OCI-LY7 (cell line): ENCODE measurements around the gene ZAR1L. TPM values are rescaled to one million over a fixed set of nuclear protein-coding genes. Genes with fewer than 3 reads are reported as not detected.

Experiments used
- BruUV-seq: library from RNA; stranded (reverse); fragments of 400-500 nt; replicated peaks from 2 replicates; lab custom pipeline; 2021; lab: Mats Ljungman, UMichigan
- CTCF ChIA-PET: fragments of 300-600 bp; sonication (Branson Sonifier 250); formaldehyde crosslinking; loops from one replicate; lab custom pipeline; 2022; ENCODE audit warnings: antibody characterized with exemption; ENCODE audit not compliant: unreplicated experiment; lab: Charles Lee
- POLR2A ChIA-PET: fragments of 300-600 bp; sonication (Branson Sonifier 250); formaldehyde crosslinking; loops from one replicate; lab custom pipeline; 2022; ENCODE audit warnings: antibody characterized with exemption; lab: Charles Lee
- DNase-seq: peaks from one replicate; pipeline ENCODE4 v3.0.0-alpha.2; 2015; ENCODE audit warnings: low spot score
- H2AFZ ChIP-seq: fragments of 200-600 bp; sonication (generic), shearing (Covaris generic); 2 replicates; pipeline ENCODE4 v1.6.1; 2014; ENCODE audit warnings: mild to moderate bottlenecking, antibody characterized with exemption, low read length, moderate library complexity
- H3K27ac ChIP-seq: fragments of 200-600 bp; sonication (generic); 2 replicates; pipeline ENCODE4 v1.5.1; 2014; ENCODE audit warnings: mixed run types, low read depth, mild to moderate bottlenecking, moderate library complexity, low read length, inconsistent platforms; ENCODE audit not compliant: poor library complexity, severe bottlenecking
- H3K36me3 ChIP-seq: fragments of 200-600 bp; sonication (generic); 2 replicates; pipeline ENCODE4 v1.6.1; 2014; ENCODE audit warnings: mild to moderate bottlenecking, antibody characterized with exemption, low read length, moderate library complexity, mixed read lengths; ENCODE audit not compliant: insufficient read depth
- H3K4me1 ChIP-seq: fragments of 200-600 bp; sonication (generic); 2 replicates; pipeline ENCODE4 v1.5.1; 2014; ENCODE audit warnings: mild to moderate bottlenecking, low read length; ENCODE audit not compliant: insufficient read depth, poor library complexity, severe bottlenecking
- H3K4me2 ChIP-seq: fragments of 200-600 bp; sonication (generic); 2 replicates; pipeline ENCODE4 v1.6.1; 2014; ENCODE audit warnings: mild to moderate bottlenecking, low read length
- H3K4me3 ChIP-seq: fragments of 200-600 bp; sonication (generic); 2 replicates; pipeline ENCODE4 v1.5.1; 2014; ENCODE audit warnings: mild to moderate bottlenecking, low read depth, low read length; ENCODE audit not compliant: poor library complexity, severe bottlenecking
- H3K79me2 ChIP-seq: fragments of 200-600 bp; sonication (generic); 2 replicates; pipeline ENCODE4 v1.6.1; 2016; ENCODE audit warnings: low read depth, mild to moderate bottlenecking, low read length, moderate library complexity, mixed read lengths; ENCODE audit not compliant: insufficient read depth
- H3K9me2 ChIP-seq: fragments of 200-600 bp; sonication (generic); 2 replicates; pipeline ENCODE4 v1.6.1; 2016; ENCODE audit warnings: mild to moderate bottlenecking, low read length, mixed read lengths; ENCODE audit not compliant: insufficient read depth
- H3K9me3 ChIP-seq: fragments of 200-600 bp; sonication (generic); 2 replicates; pipeline ENCODE4 v1.6.1; 2014; ENCODE audit warnings: mild to moderate bottlenecking, mixed run types, low read length, mixed read lengths
- H4K20me1 ChIP-seq: fragments of 200-600 bp; sonication (generic); 2 replicates; pipeline ENCODE4 v1.6.1; 2014; ENCODE audit warnings: mild to moderate bottlenecking, antibody characterized with exemption, low read length, moderate library complexity, mixed read lengths; ENCODE audit not compliant: insufficient read depth
- EZH2phosphoT487 ChIP-seq: fragments of 200-600 bp; sonication (generic); IDR thresholded peaks from 2 replicates; pipeline ENCODE4 v1.6.1; 2018; ENCODE audit warnings: low read depth, borderline replicate concordance, mild to moderate bottlenecking, mixed run types, antibody characterized with exemption, low read length, moderate library complexity, mixed read lengths
- intact Hi-C: fragments of 100-400 bp; cut with micrococcal nuclease; formaldehyde crosslinking; loops from one replicate; pipeline ENCODE4 v1.10.0; 2022; ENCODE audit not compliant: unreplicated experiment
- total RNA-seq, 2 experiments: library from RNA; depleted of rRNA in 1 of 2; stranded (reverse); fragments of >200 nt in 1 of 2; shearing (Covaris generic) in 1 of 2; gene quantifications; 2 replicates each; pipeline ENCODE4 v1.2.3, GENCODE V29; 2014 to 2022
- TF ChIP-seq, protein P1 (sequence below): fragments of 200-600 bp; sonication (generic); conservative IDR thresholded peaks from 2 replicates; pipeline ENCODE4 v1.5.1; 2014; ENCODE audit warnings: mild to moderate bottlenecking, antibody characterized with exemption, low read length, moderate library complexity, mixed read lengths

ZAR1L gene
- total RNA-seq, 2 experiments from 2014 or later, result 0.32 to 1.1 TPM

- Histone ChIP-seq H3K79me2 (no peaks in the 10 kb centered on the region), H3K4me3 (no peak overlapping the region), H3K27ac (no peak overlapping the region), H2AFZ (no peak overlapping the region), H3K4me2 (no peak overlapping the region), H3K4me1 (no peaks in the 10 kb centered on the region), H3K9me3 (no peaks in the 10 kb centered on the region), H4K20me1 (no peaks in the 10 kb centered on the region), H3K36me3 (no peaks in the 10 kb centered on the region), H3K9me2 (no peaks in the 10 kb centered on the region)
- DNase-seq, result no peak
- ChIA-PET CTCF (no interaction called here), POLR2A (no interaction called here)
- no peak for TF ChIP-seq EZH2phosphoT487
- TF ChIP-seq, protein P1, sequence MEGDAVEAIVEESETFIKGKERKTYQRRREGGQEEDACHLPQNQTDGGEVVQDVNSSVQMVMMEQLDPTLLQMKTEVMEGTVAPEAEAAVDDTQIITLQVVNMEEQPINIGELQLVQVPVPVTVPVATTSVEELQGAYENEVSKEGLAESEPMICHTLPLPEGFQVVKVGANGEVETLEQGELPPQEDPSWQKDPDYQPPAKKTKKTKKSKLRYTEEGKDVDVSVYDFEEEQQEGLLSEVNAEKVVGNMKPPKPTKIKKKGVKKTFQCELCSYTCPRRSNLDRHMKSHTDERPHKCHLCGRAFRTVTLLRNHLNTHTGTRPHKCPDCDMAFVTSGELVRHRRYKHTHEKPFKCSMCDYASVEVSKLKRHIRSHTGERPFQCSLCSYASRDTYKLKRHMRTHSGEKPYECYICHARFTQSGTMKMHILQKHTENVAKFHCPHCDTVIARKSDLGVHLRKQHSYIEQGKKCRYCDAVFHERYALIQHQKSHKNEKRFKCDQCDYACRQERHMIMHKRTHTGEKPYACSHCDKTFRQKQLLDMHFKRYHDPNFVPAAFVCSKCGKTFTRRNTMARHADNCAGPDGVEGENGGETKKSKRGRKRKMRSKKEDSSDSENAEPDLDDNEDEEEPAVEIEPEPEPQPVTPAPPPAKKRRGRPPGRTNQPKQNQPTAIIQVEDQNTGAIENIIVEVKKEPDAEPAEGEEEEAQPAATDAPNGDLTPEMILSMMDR, result no peak
- BruUV-seq, result no TSS peak
- intact Hi-C loops, result no loop called here
These were observed 52.5 kb downstream of the ZAR1L start for GRCh38 chr13:32262619-32263018.

- TF ChIP-seq, protein P1, result no peak
- TF ChIP-seq EZH2phosphoT487, result no peak
- intact Hi-C loops, result no loop called here
- no peaks in the 10 kb centered on the region for H3K9me3 ChIP-seq
- no peaks in the 10 kb centered on the region for H3K79me2 ChIP-seq
- H4K20me1 ChIP-seq, result no peaks in the 10 kb centered on the region
- no peak overlapping the region for H3K4me3 ChIP-seq
- DNase-seq, result no peak
- ChIA-PET POLR2A (no interaction called here), CTCF (no interaction called here)
- no TSS peak for BruUV-seq
- no peak overlapping the region for H3K4me2 ChIP-seq
- H3K4me1 ChIP-seq, result no peaks in the 10 kb centered on the region
- H2AFZ ChIP-seq, result no peak overlapping the region
- no peaks in the 10 kb centered on the region for H3K36me3 ChIP-seq
- H3K27ac ChIP-seq, result no peak overlapping the region
- no peaks in the 10 kb centered on the region for H3K9me2 ChIP-seq
These were observed 53.0 kb downstream of the ZAR1L start for GRCh38 chr13:32262165-32262564.

- CTCF ChIA-PET, result no interaction called here
- H3K4me1 ChIP-seq, result no peaks in the 10 kb centered on the region
- no TSS peak for BruUV-seq
- H3K36me3 ChIP-seq, result no peaks in the 10 kb centered on the region
- no peaks in the 10 kb centered on the region for H4K20me1 ChIP-seq
- no peak for DNase-seq
- no peaks in the 10 kb centered on the region for H3K9me3 ChIP-seq
- no peak overlapping the region for H3K4me2 ChIP-seq
- no peaks in the 10 kb centered on the region for H3K79me2 ChIP-seq
- intact Hi-C loops, result no loop called here
- no peak overlapping the region for H3K4me3 ChIP-seq
- TF ChIP-seq, protein P1, result no peak
- TF ChIP-seq EZH2phosphoT487, result no peak
- H3K9me2 ChIP-seq, result no peaks in the 10 kb centered on the region
- POLR2A ChIA-PET, result interaction anchor here (1.0 to 1.3 kb wide), 2 partner anchors 11 to 15 kb away, joined by 3 to 9 read pairs; no protein-coding TSS in a partner anchor
- no peak overlapping the region for H2AFZ ChIP-seq
- no peak overlapping the region for H3K27ac ChIP-seq
These were observed 53.6 kb downstream of the ZAR1L start for GRCh38 chr13:32261567-32261966.
